ENCODE measurements around the gene SLC7A6OS.

Gene SLC7A6OS

GRCh38 chr16:68343137-68343536, 32.4 kb upstream of the SLC7A6OS start:
- no peak overlapping the region for H3K9ac ChIP-seq (ENCODE audit: low read depth, low read length, poor library complexity)
- H4K91ac ChIP-seq (ENCODE audit: low read depth, low read length, poor library complexity): no peak overlapping the region
- H3K4me3 ChIP-seq (ENCODE audit: low read length in 2 of 2): no peak overlapping the region
- no peak overlapping the region for H3K27ac ChIP-seq (replicated peaks; ENCODE audit: low read length)
- no peaks in the 10 kb centered on the region for H3K27me3 ChIP-seq (ENCODE audit: control insufficient read depth in 3 of 3, insufficient read depth in 3 of 3, low read depth in 1 of 3, low read length in 3 of 3)
- no peaks in the 10 kb centered on the region for H3K4me1 ChIP-seq (ENCODE audit: control insufficient read depth in 2 of 2, insufficient read depth in 1 of 2, low read depth in 1 of 2, low read length in 2 of 2)
- no peak overlapping the region for H2BK120ac ChIP-seq (ENCODE audit: low read depth, low read length)
- H3K4me2 ChIP-seq (ENCODE audit: insufficient read depth, low read length, poor library complexity, severe bottlenecking): no peak overlapping the region
- no peak overlapping the region for H3K4ac ChIP-seq (ENCODE audit: low read length)
- no peak overlapping the region for H2AK5ac ChIP-seq (ENCODE audit: low read depth, low read length)
- no peak overlapping the region for H2AFZ ChIP-seq (ENCODE audit: low read length)
- no peak overlapping the region for H2BK15ac ChIP-seq (ENCODE audit: low read length)
- H3K23ac ChIP-seq (ENCODE audit: low read depth, low read length, poor library complexity): no peak overlapping the region
- peaks cover 2% of the 10 kb centered on the region for H3K79me1 ChIP-seq (ENCODE audit: low read depth, low read length)
- H2BK5ac ChIP-seq (ENCODE audit: low read length): no peak overlapping the region
- H3K36me3 ChIP-seq (replicated peaks in 1 of 2; ENCODE audit: control insufficient read depth in 2 of 2, insufficient read depth in 2 of 2, low read length in 2 of 2): peaks cover 59 to 99% of the 10 kb centered on the region in 2 donors
- DNase-seq (ENCODE audit: low spot score): no peak
- no peak overlapping the region for H2BK12ac ChIP-seq (ENCODE audit: low read length)
- no peak overlapping the region for H3K18ac ChIP-seq (ENCODE audit: low read length)
- no peak overlapping the region for H3K14ac ChIP-seq (ENCODE audit: low read length)
- no peak overlapping the region for H4K8ac ChIP-seq (ENCODE audit: low read depth, low read length)
- no CpG with 5 or more reads among the region's 7 CpGs for WGBS, 2 donors (ENCODE audit: extremely low coverage in 2 of 2, insufficient read length in 2 of 2, insufficient replicate concordance in 1 of 2)
- H3K9me3 ChIP-seq (replicated peaks in 1 of 2; ENCODE audit: control insufficient read depth in 2 of 2, insufficient read depth in 1 of 2, low read depth in 1 of 2, low read length in 2 of 2): peaks cover 0 to 1% of the 10 kb centered on the region in 2 donors

DNA sequence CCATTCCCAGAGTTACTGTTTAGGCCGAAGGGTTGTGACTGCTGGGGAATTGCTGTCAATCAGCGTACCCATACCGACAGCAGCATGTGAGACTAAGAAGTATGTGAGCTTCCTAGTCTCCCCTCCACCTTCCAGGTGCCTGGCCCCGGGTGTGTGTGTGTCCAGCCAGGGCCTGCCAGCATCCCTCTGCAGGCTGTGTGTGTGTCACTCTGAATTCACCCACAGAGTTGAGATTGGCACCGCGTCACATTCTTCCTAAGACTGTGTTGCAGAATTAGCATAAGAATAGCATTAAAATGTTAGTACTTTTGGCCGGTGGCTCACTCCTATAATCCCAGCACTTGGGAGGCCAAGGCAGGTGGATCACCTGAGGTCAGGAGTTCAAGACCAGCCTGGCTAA, 31.9 kb upstream of the SLC7A6OS start:
- Histone ChIP-seq H3K14ac (ENCODE audit: low read length) (no peak overlapping the region), H3K27me3 (ENCODE audit: control insufficient read depth in 3 of 3, insufficient read depth in 3 of 3, low read depth in 1 of 3, low read length in 3 of 3) (no peaks in the 10 kb centered on the region), H2BK5ac (ENCODE audit: low read length) (no peak overlapping the region), H3K4ac (ENCODE audit: low read length) (no peak overlapping the region), H4K8ac (ENCODE audit: low read depth, low read length) (no peak overlapping the region), H3K4me1 (ENCODE audit: control insufficient read depth in 2 of 2, insufficient read depth in 1 of 2, low read depth in 1 of 2, low read length in 2 of 2) (no peaks in the 10 kb centered on the region), H3K23ac (ENCODE audit: low read depth, low read length, poor library complexity) (no peak overlapping the region), H3K9ac (ENCODE audit: low read depth, low read length, poor library complexity) (no peak overlapping the region), H3K4me2 (ENCODE audit: insufficient read depth, low read length, poor library complexity, severe bottlenecking) (no peak overlapping the region), H2AFZ (ENCODE audit: low read length) (no peak overlapping the region), H2BK15ac (ENCODE audit: low read length) (no peak overlapping the region), H3K18ac (ENCODE audit: low read length) (no peak overlapping the region), H3K79me1 (ENCODE audit: low read depth, low read length) (no peaks in the 10 kb centered on the region), H4K91ac (ENCODE audit: low read depth, low read length, poor library complexity) (no peak overlapping the region), H3K27ac (replicated peaks; ENCODE audit: low read length) (no peak overlapping the region), H3K9me3 (replicated peaks in 1 of 2; ENCODE audit: control insufficient read depth in 2 of 2, insufficient read depth in 1 of 2, low read depth in 1 of 2, low read length in 2 of 2) (peaks cover 0 to 1% of the 10 kb centered on the region in 2 donors), H3K4me3 (ENCODE audit: low read length in 2 of 2) (no peak overlapping the region), H2BK12ac (ENCODE audit: low read length) (no peak overlapping the region), H3K36me3 (replicated peaks in 1 of 2; ENCODE audit: control insufficient read depth in 2 of 2, insufficient read depth in 2 of 2, low read length in 2 of 2) (peaks cover 62 to 99% of the 10 kb centered on the region in 2 donors), H2BK120ac (ENCODE audit: low read depth, low read length) (no peak overlapping the region), H2AK5ac (ENCODE audit: low read depth, low read length) (no peak overlapping the region)
- DNase-seq (ENCODE audit: low spot score): no peak
- WGBS, 2 donors (ENCODE audit: extremely low coverage in 2 of 2, insufficient read length in 2 of 2, insufficient replicate concordance in 1 of 2): no CpG with 5 or more reads among the region's 7 CpGs

- Histone ChIP-seq H3K27me3 (ENCODE audit: control insufficient read depth in 3 of 3, insufficient read depth in 3 of 3, low read depth in 1 of 3, low read length in 3 of 3) (no peaks in the 10 kb centered on the region), H2BK12ac (ENCODE audit: low read length) (no peak overlapping the region), H3K9me3 (replicated peaks in 1 of 2; ENCODE audit: control insufficient read depth in 2 of 2, insufficient read depth in 1 of 2, low read depth in 1 of 2, low read length in 2 of 2) (peaks cover 0 to 1% of the 10 kb centered on the region in 2 donors), H2BK5ac (ENCODE audit: low read length) (no peak overlapping the region), H3K4ac (ENCODE audit: low read length) (no peak overlapping the region), H2AK5ac (ENCODE audit: low read depth, low read length) (no peak overlapping the region), H3K79me1 (ENCODE audit: low read depth, low read length) (no peaks in the 10 kb centered on the region), H4K8ac (ENCODE audit: low read depth, low read length) (no peak overlapping the region), H3K23ac (ENCODE audit: low read depth, low read length, poor library complexity) (no peak overlapping the region), H3K36me3 (replicated peaks in 1 of 2; ENCODE audit: control insufficient read depth in 2 of 2, insufficient read depth in 2 of 2, low read length in 2 of 2) (peaks cover 51 to 93% of the 10 kb centered on the region in 2 donors), H3K18ac (ENCODE audit: low read length) (no peak overlapping the region), H2BK120ac (ENCODE audit: low read depth, low read length) (no peak overlapping the region), H2BK15ac (ENCODE audit: low read length) (no peak overlapping the region), H3K14ac (ENCODE audit: low read length) (no peak overlapping the region), H3K27ac (replicated peaks; ENCODE audit: low read length) (no peak overlapping the region), H3K4me1 (ENCODE audit: control insufficient read depth in 2 of 2, insufficient read depth in 1 of 2, low read depth in 1 of 2, low read length in 2 of 2) (no peaks in the 10 kb centered on the region), H2AFZ (ENCODE audit: low read length) (no peak overlapping the region), H3K9ac (ENCODE audit: low read depth, low read length, poor library complexity) (no peak overlapping the region), H3K4me2 (ENCODE audit: insufficient read depth, low read length, poor library complexity, severe bottlenecking) (no peak overlapping the region), H3K4me3 (ENCODE audit: low read length in 2 of 2) (no peak overlapping the region), H4K91ac (ENCODE audit: low read depth, low read length, poor library complexity) (no peak overlapping the region)
- WGBS, 2 donors (ENCODE audit: extremely low coverage in 2 of 2, insufficient read length in 2 of 2, insufficient replicate concordance in 1 of 2): no CpG with 5 or more reads among the region's 13 CpGs
- no peak for DNase-seq (ENCODE audit: low spot score)
These were observed 28.5 kb upstream of the SLC7A6OS start for GRCh38 chr16:68339214-68339613.

DNA sequence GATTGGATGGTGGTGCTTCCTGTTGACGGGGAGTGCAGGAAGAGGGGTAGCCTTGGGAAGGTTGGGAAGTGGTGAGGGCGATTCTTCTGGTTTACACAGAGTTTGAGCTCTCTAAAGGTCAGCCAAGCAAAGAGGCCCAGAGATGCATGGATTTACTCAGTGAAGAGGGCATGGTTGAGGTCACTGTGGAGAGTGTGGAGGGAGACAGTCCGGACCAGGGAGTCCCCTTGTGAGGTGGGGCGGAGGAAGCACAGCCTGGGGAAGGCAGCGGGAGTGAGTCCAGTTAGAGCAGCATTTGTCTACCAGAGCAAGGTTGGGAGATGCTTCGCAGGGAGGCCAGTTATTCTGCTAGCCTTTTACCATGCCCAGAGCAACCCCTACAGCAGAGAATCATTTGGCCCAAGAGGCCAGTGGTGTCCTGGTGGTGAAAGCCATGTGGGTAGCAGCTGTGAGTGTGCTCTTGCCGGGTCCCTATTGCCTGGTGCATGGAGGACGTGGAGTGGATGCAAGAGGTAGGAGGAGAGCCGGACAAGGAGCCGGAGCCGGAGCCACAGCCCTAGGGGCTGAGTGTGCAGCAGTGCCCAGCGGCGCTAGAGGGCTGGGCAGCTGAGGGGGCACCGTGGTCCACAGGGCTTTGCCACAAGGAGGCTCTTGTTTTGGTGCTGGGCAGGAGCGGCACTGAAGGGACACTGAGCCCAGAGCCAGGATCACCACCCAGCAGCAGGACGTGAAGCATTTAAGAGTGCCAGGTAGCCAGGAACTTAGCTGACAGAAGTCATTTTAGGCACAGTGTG, 27.8 kb upstream of the SLC7A6OS start:
- no peak overlapping the region for H3K4ac ChIP-seq (ENCODE audit: low read length)
- H2BK5ac ChIP-seq (ENCODE audit: low read length): no peak overlapping the region
- H3K4me1 ChIP-seq (ENCODE audit: control insufficient read depth in 2 of 2, insufficient read depth in 1 of 2, low read depth in 1 of 2, low read length in 2 of 2): no peaks in the 10 kb centered on the region
- H2AFZ ChIP-seq (ENCODE audit: low read length): no peak overlapping the region
- H3K27me3 ChIP-seq (ENCODE audit: control insufficient read depth in 3 of 3, insufficient read depth in 3 of 3, low read depth in 1 of 3, low read length in 3 of 3): no peaks in the 10 kb centered on the region
- DNase-seq (ENCODE audit: low spot score): no peak
- H3K4me2 ChIP-seq (ENCODE audit: insufficient read depth, low read length, poor library complexity, severe bottlenecking): no peak overlapping the region
- H2BK12ac ChIP-seq (ENCODE audit: low read length): no peak overlapping the region
- no peak overlapping the region for H2AK5ac ChIP-seq (ENCODE audit: low read depth, low read length)
- H3K79me1 ChIP-seq (ENCODE audit: low read depth, low read length): no peaks in the 10 kb centered on the region
- no CpG with 5 or more reads among the region's 16 CpGs for WGBS, 2 donors (ENCODE audit: extremely low coverage in 2 of 2, insufficient read length in 2 of 2, insufficient replicate concordance in 1 of 2)
- no peak overlapping the region for H3K27ac ChIP-seq (replicated peaks; ENCODE audit: low read length)
- peaks cover 48 to 93% of the 10 kb centered on the region in 2 donors for H3K36me3 ChIP-seq (replicated peaks in 1 of 2; ENCODE audit: control insufficient read depth in 2 of 2, insufficient read depth in 2 of 2, low read length in 2 of 2)
- no peak overlapping the region for H4K91ac ChIP-seq (ENCODE audit: low read depth, low read length, poor library complexity)
- H3K14ac ChIP-seq (ENCODE audit: low read length): no peak overlapping the region
- H3K23ac ChIP-seq (ENCODE audit: low read depth, low read length, poor library complexity): no peak overlapping the region
- H3K18ac ChIP-seq (ENCODE audit: low read length): no peak overlapping the region
- H2BK15ac ChIP-seq (ENCODE audit: low read length): no peak overlapping the region
- H3K4me3 ChIP-seq (ENCODE audit: low read length in 2 of 2): peak overlapping the region in 1 of 2 donors; percentile 52
- no peak overlapping the region for H2BK120ac ChIP-seq (ENCODE audit: low read depth, low read length)
- no peak overlapping the region for H4K8ac ChIP-seq (ENCODE audit: low read depth, low read length)
- no peak overlapping the region for H3K9ac ChIP-seq (ENCODE audit: low read depth, low read length, poor library complexity)
- H3K9me3 ChIP-seq (replicated peaks in 1 of 2; ENCODE audit: control insufficient read depth in 2 of 2, insufficient read depth in 1 of 2, low read depth in 1 of 2, low read length in 2 of 2): peaks cover 0 to 1% of the 10 kb centered on the region in 2 donors
